Loucy (cell line): ENCODE data around the gene TGFBI.

Experiments used
- H2AFZ ChIP-seq: fragments of 200-600 bp; sonication (generic); 2 replicates; pipeline ENCODE4 v1.6.0; 2016; ENCODE audit warnings: antibody characterized with exemption, mild to moderate bottlenecking, low read length, moderate library complexity
- H3F3A ChIP-seq: fragments of 200-600 bp; 2 replicates; pipeline ENCODE4 v1.6.0; 2016; ENCODE audit warnings: antibody characterized with exemption, low read depth, mild to moderate bottlenecking
- H3K27me3 ChIP-seq: fragments of 200-600 bp; sonication (generic); 2 replicates; pipeline ENCODE4 v1.6.1; 2014; ENCODE audit warnings: low read length, mild to moderate bottlenecking; ENCODE audit not compliant: insufficient read depth, poor library complexity, severe bottlenecking
- H3K36me3 ChIP-seq: fragments of 200-600 bp; sonication (generic); 2 replicates; pipeline ENCODE4 v1.6.1; 2016; ENCODE audit warnings: low read length; ENCODE audit not compliant: insufficient read depth
- H3K4me1 ChIP-seq: fragments of 200-600 bp; sonication (generic); 2 replicates; pipeline ENCODE4 v1.5.1; 2014; ENCODE audit warnings: low read length, mild to moderate bottlenecking; ENCODE audit not compliant: insufficient read depth, poor library complexity, severe bottlenecking
- H3K4me2 ChIP-seq: fragments of 200-600 bp; sonication (generic); 2 replicates; pipeline ENCODE4 v1.6.0; 2014; ENCODE audit warnings: antibody characterized with exemption, low read length, low read depth, mild to moderate bottlenecking; ENCODE audit not compliant: poor library complexity, severe bottlenecking
- H3K4me3 ChIP-seq: fragments of 200-600 bp; sonication (generic); 2 replicates; pipeline ENCODE4 v1.5.1; 2014; ENCODE audit warnings: low read length, mild to moderate bottlenecking, mixed read lengths; ENCODE audit not compliant: poor library complexity, severe bottlenecking
- H3K79me2 ChIP-seq: fragments of 200-600 bp; sonication (generic); 2 replicates; pipeline ENCODE4 v1.6.1; 2014; ENCODE audit warnings: low read length; ENCODE audit not compliant: insufficient read depth
- H3K9ac ChIP-seq: fragments of 200-600 bp; sonication (generic); 2 replicates; pipeline ENCODE4 v1.6.0; 2014; ENCODE audit warnings: mild to moderate bottlenecking, low read depth, low read length, moderate library complexity; ENCODE audit not compliant: poor library complexity, severe bottlenecking
- H3K9me2 ChIP-seq: fragments of 200-600 bp; sonication (generic); replicated peaks from 2 replicates; pipeline ENCODE4 v1.6.1; 2016; ENCODE audit warnings: low read depth, low read length, mixed read lengths
- H3K9me3 ChIP-seq: fragments of 200-600 bp; sonication (generic); 2 replicates; pipeline ENCODE4 v1.6.1; 2014; ENCODE audit warnings: mild to moderate bottlenecking, antibody characterized with exemption, low read length, low read depth; ENCODE audit not compliant: insufficient read depth
- H4K20me1 ChIP-seq: fragments of 200-600 bp; sonication (generic); 2 replicates; pipeline ENCODE4 v1.6.0; 2014; ENCODE audit warnings: antibody characterized with exemption, low read length, mild to moderate bottlenecking; ENCODE audit not compliant: insufficient read depth, poor library complexity, severe bottlenecking
- CTCF ChIP-seq: fragments of 200-600 bp; sonication (generic); conservative IDR thresholded peaks from 2 replicates; pipeline ENCODE4 v1.5.1; 2014; ENCODE audit warnings: mild to moderate bottlenecking, antibody characterized with exemption, low read length
- EZH2phosphoT487 ChIP-seq: fragments of 200-600 bp; IDR thresholded peaks from 2 replicates; pipeline ENCODE4 v1.6.1; 2018; ENCODE audit warnings: antibody characterized with exemption, mild to moderate bottlenecking, moderate library complexity, borderline replicate concordance

Gene TGFBI

GRCh38 chr5:136058972-136059354 lies 30.2 kb downstream of the TGFBI start:
- no peak overlapping the region for H3K4me2 ChIP-seq
- H2AFZ ChIP-seq, result no peak overlapping the region
- no peaks in the 10 kb centered on the region for H4K20me1 ChIP-seq
- no peaks in the 10 kb centered on the region for H3K36me3 ChIP-seq
- TF ChIP-seq EZH2phosphoT487 (no peak), CTCF (no peak)
- no peaks in the 10 kb centered on the region for H3K9me2 ChIP-seq
- no peaks in the 10 kb centered on the region for H3K4me1 ChIP-seq
- H3K27me3 ChIP-seq, result no peaks in the 10 kb centered on the region
- no peak overlapping the region for H3K9ac ChIP-seq
- H3K9me3 ChIP-seq, result no peaks in the 10 kb centered on the region
- H3K4me3 ChIP-seq, result no peak overlapping the region
- no peaks in the 10 kb centered on the region for H3K79me2 ChIP-seq
- H3F3A ChIP-seq, result no peaks in the 10 kb centered on the region

- Histone ChIP-seq H3K36me3 (no peaks in the 10 kb centered on the region), H3K9me2 (no peaks in the 10 kb centered on the region), H3K4me1 (no peaks in the 10 kb centered on the region), H3K27me3 (no peaks in the 10 kb centered on the region), H3F3A (no peaks in the 10 kb centered on the region), H3K9me3 (no peaks in the 10 kb centered on the region), H3K4me2 (no peak overlapping the region), H4K20me1 (no peaks in the 10 kb centered on the region), H3K9ac (no peak overlapping the region), H3K79me2 (no peaks in the 10 kb centered on the region), H2AFZ (no peak overlapping the region), H3K4me3 (no peak overlapping the region)
- no peak for TF ChIP-seq CTCF
- TF ChIP-seq EZH2phosphoT487, result no peak
Observed at GRCh38 chr5:136060963-136061362, 32.2 kb downstream of the TGFBI start.

- no peak overlapping the region for H3K4me2 ChIP-seq
- TF ChIP-seq EZH2phosphoT487 (no peak), CTCF (no peak)
- H3F3A ChIP-seq, result no peaks in the 10 kb centered on the region
- no peaks in the 10 kb centered on the region for H3K4me1 ChIP-seq
- H4K20me1 ChIP-seq, result no peaks in the 10 kb centered on the region
- H3K9ac ChIP-seq, result no peak overlapping the region
- H3K79me2 ChIP-seq, result no peaks in the 10 kb centered on the region
- H3K9me3 ChIP-seq, result no peaks in the 10 kb centered on the region
- H3K27me3 ChIP-seq, result no peaks in the 10 kb centered on the region
- H3K9me2 ChIP-seq, result no peaks in the 10 kb centered on the region
- no peak overlapping the region for H3K4me3 ChIP-seq
- H2AFZ ChIP-seq, result no peak overlapping the region
- no peaks in the 10 kb centered on the region for H3K36me3 ChIP-seq
Observed at GRCh38 chr5:136061630-136062365, 33.0 kb downstream of the TGFBI start.
